SK-N-MC (cell line): ENCODE data around the gene SACS.

ENCODE experiments used
- DNase-seq: peaks from one replicate; pipeline ENCODE4 v3.0.0-alpha.2; 2011; ENCODE audit warnings: low read depth, low spot score
- H3K27ac ChIP-seq: fragments of 200-600 bp; sonication (generic); 2 replicates; pipeline ENCODE4 v1.5.1; 2016; ENCODE audit warnings: mixed run types
- H3K36me3 ChIP-seq: fragments of 200-600 bp; sonication (generic); 2 replicates; pipeline ENCODE4 v1.6.1; 2017; ENCODE audit warnings: antibody characterized with exemption, low read length, mixed read lengths; ENCODE audit not compliant: insufficient read depth
- H3K4me3 ChIP-seq: fragments of 200-600 bp; sonication (generic); 2 replicates; pipeline ENCODE4 v1.5.1; 2016
- H3K9ac ChIP-seq: fragments of 200-600 bp; sonication (generic); 2 replicates; pipeline ENCODE4 v1.8.0; 2017; ENCODE audit warnings: mixed run types, mixed read lengths; ENCODE audit not compliant: insufficient read length
- H3K9me3 ChIP-seq: fragments of 200-600 bp; sonication (generic); 2 replicates; pipeline ENCODE4 v1.6.1; 2017; ENCODE audit warnings: low read depth, mild to moderate bottlenecking, antibody characterized with exemption, low read length, moderate library complexity, mixed read lengths
- EZH2 ChIP-seq: fragments of 200-600 bp; sonication (generic); IDR thresholded peaks from one replicate; pipeline ENCODE4 v1.6.1; 2017; ENCODE audit warnings: antibody characterized with exemption
- FOXP2 ChIP-seq: optimal IDR thresholded peaks from 2 replicates; pipeline ENCODE3; 2011; ENCODE audit warnings: mild to moderate bottlenecking, moderate library complexity; ENCODE audit not compliant: insufficient read depth; ENCODE audit errors: extremely low read length, control extremely low read depth
- POLR2AphosphoS5 ChIP-seq: IDR thresholded peaks from 2 replicates; pipeline ENCODE4 v1.6.1; 2012; ENCODE audit warnings: mild to moderate bottlenecking, low read depth, low read length, borderline replicate concordance

SACS gene

DNA sequence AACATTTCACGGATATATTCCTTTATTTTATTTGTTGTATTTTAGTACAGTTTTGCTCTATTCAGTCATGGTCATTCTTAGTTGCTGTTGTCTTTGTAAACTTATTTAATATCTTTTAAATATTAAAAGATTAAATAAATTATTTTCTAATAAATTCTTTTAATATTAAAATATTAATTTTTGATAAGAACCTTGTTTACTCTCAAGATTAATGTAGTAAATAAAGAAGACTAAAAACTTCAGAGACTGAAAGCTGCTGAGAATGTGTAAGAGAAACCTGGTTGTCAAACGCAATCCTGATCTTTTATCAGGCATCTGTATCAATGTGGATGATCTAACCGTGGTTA lies 34.4 kb upstream of the SACS start:
- H3K4me3 ChIP-seq: no peak overlapping the region
- H3K27ac ChIP-seq: no peak overlapping the region
- H3K36me3 ChIP-seq: no peaks in the 10 kb centered on the region
- no peak overlapping the region for H3K9ac ChIP-seq
- H3K9me3 ChIP-seq: no peaks in the 10 kb centered on the region
- TF ChIP-seq EZH2 (no peak), POLR2AphosphoS5 (no peak), FOXP2 (no peak)
- no peak for DNase-seq

DNA sequence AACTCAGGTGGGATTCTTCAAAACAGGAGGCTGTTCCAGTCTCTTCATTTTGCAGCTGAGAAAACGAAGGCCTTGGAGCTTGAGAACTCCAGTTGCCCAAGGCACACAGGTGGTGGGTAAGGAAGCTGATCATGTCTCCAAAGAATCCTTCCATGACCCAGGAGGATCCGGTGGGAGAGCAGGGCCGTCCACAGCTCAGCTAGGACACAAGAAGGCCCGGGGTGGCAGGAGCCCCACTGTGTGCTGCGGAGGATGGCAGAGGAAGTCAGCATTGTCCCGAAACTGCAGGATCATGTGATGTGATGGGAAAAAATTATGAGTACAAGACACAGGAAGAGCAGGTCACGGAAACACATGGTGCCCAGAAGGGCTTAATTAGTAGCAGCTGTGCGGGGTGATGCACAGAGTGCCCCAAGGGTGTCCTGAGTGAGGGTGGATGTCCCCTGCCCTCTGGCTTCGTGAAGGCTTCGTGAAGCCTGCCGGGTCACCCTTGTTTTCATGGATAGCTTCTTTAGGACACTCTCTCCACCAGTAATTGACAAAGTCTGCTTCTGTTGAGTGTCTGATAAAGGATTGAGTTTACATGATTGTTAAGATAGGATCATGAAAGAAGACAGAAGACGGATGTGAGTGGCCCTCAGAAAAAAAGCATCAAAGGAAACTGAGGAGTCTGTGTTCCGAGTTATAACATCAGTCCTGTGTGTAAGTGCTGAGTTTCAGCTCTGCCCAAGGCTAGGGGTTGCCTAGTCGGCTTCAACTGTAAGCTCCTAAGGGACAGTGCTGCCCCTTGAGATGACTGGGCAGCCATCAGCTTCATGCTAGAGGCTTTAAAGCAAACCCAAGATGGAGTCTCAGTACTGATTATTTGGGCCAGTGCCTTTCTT lies 33.8 kb upstream of the SACS start:
- Histone ChIP-seq H3K27ac (no peak overlapping the region), H3K9me3 (no peaks in the 10 kb centered on the region), H3K36me3 (no peaks in the 10 kb centered on the region), H3K9ac (no peak overlapping the region), H3K4me3 (no peak overlapping the region)
- no peak for DNase-seq
- TF ChIP-seq POLR2AphosphoS5 (no peak), FOXP2 (no peak)

DNA sequence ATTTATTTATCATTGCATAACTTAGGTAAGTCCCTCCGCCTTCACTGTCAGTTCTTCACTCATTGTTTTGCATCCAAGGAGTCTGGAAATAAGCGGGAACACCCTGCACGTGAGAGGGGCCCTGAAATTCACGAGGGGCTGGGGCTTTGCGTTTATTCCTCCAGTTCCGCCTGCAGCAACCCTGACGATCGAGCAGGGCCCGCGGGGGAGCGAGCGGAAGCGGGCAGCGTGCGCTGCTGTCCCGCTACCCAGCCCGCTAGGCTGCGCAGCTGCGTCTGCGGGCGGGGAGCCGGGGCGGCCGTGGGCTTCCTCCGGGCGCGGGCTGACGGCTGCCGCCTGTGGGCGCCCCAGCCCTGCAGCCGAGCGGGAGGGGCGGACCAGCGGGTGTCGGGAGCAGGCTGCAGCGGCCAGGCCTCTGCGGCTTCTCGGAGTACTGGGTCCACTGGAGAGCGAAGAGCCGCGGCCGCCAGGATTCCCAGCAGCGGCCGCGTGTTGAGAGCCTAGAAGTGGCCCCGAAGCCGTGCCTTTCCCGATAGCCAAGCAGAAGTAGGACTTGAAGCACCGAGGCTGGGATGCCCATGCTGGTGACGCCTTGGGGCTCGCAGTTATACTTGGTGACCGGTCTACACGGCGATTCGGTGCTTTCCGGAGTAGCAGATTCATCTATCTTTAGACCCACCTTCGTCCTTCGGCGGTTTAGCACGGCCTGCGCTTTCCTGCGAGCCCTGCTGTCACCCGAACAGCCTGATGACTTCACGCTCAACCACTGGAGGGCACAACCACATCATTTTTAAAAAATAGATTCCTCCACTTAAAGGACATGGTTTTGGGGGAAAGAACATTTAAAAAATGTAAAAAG lies 32.9 kb upstream of the SACS start:
- DNase-seq: peak; percentile 47
- peak overlapping the region; percentile 81 for H3K4me3 ChIP-seq
- H3K36me3 ChIP-seq: no peaks in the 10 kb centered on the region
- H3K27ac ChIP-seq: no peak overlapping the region
- peak overlapping the region; percentile 33 for H3K9ac ChIP-seq
- H3K9me3 ChIP-seq: no peaks in the 10 kb centered on the region
- no peak for TF ChIP-seq EZH2

DNA sequence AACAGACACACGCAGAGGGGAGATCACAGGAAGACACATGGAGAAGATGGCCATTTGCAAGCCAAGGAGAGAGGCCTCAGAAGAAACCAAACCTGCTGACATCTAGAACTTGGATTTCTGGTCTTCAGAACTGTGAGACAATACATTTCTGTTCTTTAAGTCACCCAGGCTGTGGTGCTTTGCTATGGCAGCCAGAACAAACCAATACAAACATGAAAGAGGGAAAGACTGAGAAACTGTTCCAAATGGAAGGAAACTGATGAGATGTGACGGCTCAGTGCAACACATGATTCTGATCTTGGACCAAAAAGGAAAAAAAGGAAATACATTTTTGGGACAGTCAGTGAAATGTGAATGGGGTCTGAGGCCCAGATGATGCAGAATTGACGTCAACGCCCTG lies 30.2 kb upstream of the SACS start:
- DNase-seq: no peak
- H3K9ac ChIP-seq: no peak overlapping the region
- H3K27ac ChIP-seq: no peak overlapping the region
- H3K9me3 ChIP-seq: no peaks in the 10 kb centered on the region
- no peak for TF ChIP-seq POLR2AphosphoS5
- TF ChIP-seq FOXP2: no peak
- no peak for TF ChIP-seq EZH2
- H3K36me3 ChIP-seq: no peaks in the 10 kb centered on the region
- no peak overlapping the region for H3K4me3 ChIP-seq

DNA sequence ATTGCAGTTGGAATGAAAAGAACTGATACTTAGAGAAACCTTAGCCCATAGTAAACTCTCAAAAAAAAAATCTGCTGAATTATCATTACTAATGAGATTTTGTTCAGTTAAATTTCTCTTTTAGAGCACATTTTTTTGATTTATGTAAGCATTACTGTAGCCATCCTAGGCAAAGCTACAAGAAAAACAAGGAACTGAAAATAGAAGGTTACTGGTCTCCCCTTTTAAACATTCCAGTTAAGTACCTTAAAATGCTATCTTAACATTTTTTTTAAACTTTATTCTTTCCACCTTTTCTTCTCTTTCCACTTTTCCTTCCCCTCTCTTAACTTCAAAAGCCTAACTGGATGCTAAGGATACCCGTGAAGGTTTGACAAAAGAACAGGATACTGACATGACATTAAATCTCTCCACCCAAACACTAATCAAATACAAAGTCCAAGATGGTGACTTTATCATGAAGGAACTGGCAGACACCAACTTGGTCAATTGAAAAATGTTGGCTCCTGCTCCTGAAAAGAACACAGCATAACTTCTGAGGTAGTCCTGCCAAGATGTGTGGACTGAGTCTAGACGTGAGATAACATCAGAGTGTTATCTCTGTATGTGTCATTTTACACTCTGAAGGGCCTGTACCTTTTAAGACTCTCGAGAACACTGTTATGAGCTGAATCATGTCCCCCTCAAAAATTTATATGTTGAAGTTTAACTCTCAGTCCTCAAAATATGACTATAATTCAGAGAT lies 29.5 kb upstream of the SACS start:
- Histone ChIP-seq H3K4me3 (no peak overlapping the region), H3K9me3 (no peaks in the 10 kb centered on the region), H3K36me3 (no peaks in the 10 kb centered on the region), H3K27ac (no peak overlapping the region), H3K9ac (no peak overlapping the region)
- TF ChIP-seq FOXP2 (no peak), POLR2AphosphoS5 (no peak), EZH2 (no peak)
- no peak for DNase-seq

DNA sequence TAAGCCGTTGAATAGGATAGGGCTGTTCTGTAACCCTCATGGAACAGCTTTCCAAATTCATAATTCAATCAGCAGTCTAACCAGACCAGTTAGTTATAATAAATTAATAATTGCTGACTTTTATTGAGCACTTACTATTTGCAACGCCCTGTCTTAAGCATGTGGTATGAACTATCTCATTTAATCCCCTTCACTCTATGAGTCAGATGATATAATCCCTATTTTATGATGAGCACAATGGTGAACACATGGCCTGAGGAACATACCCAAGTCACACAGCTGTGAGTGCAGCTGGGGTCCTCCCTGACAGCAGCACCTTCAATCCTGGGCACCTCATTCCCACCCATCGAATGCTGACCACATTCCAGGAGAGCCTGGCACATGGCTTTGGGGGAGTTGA lies 28.0 kb upstream of the SACS start:
- H3K27ac ChIP-seq: no peak overlapping the region
- H3K9me3 ChIP-seq: no peaks in the 10 kb centered on the region
- no peak for DNase-seq
- no peaks in the 10 kb centered on the region for H3K36me3 ChIP-seq
- no peak overlapping the region for H3K4me3 ChIP-seq
- H3K9ac ChIP-seq: no peak overlapping the region
- TF ChIP-seq EZH2 (no peak), FOXP2 (no peak), POLR2AphosphoS5 (no peak)

DNA sequence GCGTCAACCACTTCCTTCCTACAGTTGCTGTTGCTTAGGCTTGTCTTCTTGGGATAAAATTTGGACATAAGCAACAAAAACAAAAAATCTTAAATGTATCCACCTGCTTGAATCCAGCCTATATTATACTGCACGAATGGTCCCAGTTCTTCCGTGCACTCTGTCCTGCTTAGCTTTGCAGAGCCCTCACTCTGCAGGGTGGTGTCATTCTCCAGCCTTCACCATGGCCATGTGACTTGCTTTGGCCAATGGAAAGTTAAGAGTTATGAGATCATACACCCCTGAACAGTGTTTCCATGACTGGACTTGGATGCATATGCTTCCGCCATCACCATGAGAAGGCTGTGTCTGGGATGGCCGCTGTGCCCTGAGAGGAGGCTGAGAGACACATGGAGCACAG lies 27.4 kb upstream of the SACS start:
- DNase-seq: no peak
- no peak overlapping the region for H3K4me3 ChIP-seq
- TF ChIP-seq POLR2AphosphoS5: no peak
- TF ChIP-seq FOXP2: no peak
- TF ChIP-seq EZH2: no peak
- no peak overlapping the region for H3K9ac ChIP-seq
- H3K27ac ChIP-seq: no peak overlapping the region
- H3K36me3 ChIP-seq: no peaks in the 10 kb centered on the region
- H3K9me3 ChIP-seq: no peaks in the 10 kb centered on the region

DNA sequence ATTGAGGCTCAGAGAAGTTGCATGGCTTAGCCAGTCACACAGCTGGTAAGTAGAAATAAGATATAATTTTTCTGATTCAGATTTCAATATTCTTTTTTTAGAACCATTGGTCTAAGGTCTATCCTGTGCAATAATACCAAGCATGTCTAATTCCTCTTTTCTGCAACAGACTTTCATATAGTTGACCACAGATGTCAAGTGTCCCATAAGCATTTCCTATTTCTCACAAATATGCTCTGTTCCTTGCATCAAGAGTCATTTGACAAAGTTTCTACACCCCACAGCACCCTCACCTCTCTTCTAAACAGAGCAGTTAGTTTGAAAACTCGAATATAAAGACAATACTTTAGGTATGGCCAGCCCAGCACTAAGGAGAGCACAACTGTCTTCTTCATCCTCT lies 26.8 kb upstream of the SACS start:
- Histone ChIP-seq H3K9me3 (no peaks in the 10 kb centered on the region), H3K27ac (no peak overlapping the region), H3K36me3 (no peaks in the 10 kb centered on the region), H3K9ac (no peak overlapping the region), H3K4me3 (no peak overlapping the region)
- no peak for DNase-seq
- no peak for TF ChIP-seq POLR2AphosphoS5
- no peak for TF ChIP-seq FOXP2
- no peak for TF ChIP-seq EZH2
